Stimulated activated CD8-positive, alpha-beta memory T cell treated with anti-CD3 and anti-CD28 coated beads, Interleukin-15, amount 100 ng/mL, for 48 hours (primary cell): Measurements from ENCODE around the gene SPARC.

Experiments used
- DNase-seq, 2 donors: peaks; one replicate each; pipeline ENCODE4 v3.0.0-alpha.2; 2020; ENCODE audit warnings: low read depth in 2 of 2

The SPARC gene

DNA sequence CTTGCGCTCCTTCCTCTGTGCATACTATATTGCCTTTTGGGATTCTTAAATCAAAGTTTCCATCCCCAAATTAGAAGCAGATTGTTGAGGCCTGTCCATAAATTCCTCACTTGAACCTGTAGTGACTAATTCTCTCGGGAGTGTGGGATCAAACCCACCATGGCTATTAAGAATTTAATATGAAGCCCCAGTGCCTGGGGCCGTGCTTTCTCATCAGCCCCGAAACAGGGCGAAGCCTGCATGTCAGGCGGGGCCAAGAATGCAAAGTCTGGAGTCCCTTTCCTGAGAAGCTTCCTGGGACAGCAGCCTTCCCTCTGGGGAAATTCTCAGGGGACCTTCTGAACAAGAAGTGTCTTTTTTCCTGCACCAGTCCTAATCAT, 66.3 kb downstream of the SPARC start:
- no peak for DNase-seq

DNA sequence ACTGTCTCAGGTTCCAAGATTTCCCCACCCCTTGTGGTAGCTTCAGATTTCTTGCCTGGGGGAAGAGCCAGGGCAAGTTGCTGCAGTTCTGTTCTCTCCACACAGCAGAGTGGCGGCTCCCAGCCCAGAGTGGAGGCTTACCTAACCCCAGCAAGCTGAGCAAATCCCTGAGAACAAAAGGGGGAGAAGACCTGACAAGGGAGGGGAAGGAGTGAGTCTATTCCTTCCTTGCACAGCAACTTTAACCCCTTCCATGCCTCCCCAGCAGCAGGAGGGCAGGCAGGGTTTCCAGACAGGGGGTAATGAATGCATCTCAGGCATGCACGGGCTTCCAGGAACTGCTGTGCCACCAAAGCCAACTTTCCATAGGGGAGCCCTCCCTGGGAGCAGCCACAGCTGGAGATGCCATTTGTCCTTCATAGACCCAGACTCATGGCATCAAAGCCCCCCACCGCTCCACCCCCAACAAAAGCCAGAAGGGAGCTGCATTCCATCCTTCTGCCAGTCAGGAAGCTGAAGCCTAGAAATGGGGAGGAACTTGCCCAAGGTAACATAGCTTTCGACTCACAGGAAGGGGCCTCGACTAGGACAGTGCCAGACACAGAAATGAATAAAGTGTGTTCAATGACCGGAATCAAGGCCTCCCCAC, 66.8 kb downstream of the SPARC start:
- DNase-seq = no peak

DNA sequence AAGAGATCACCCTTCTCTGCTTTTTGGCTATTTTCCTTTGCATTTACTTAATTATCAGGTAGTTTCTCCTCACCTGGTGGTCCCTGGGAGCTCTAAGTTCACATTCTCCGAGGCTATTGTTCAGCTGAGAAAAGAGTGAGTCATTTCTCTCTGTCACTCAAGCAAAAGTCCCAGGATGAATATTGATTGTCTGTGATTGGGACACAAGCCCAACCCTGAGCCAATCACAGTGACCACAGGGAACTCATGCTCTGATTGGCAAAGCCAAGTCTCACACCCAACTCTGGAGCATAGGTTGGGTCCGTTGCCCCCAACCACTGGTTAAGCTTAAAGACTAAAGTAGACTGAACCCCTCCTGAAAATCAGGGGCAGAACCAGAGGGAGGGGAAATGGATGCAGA, 67.8 kb downstream of the SPARC start:
- DNase-seq = no peak

DNA sequence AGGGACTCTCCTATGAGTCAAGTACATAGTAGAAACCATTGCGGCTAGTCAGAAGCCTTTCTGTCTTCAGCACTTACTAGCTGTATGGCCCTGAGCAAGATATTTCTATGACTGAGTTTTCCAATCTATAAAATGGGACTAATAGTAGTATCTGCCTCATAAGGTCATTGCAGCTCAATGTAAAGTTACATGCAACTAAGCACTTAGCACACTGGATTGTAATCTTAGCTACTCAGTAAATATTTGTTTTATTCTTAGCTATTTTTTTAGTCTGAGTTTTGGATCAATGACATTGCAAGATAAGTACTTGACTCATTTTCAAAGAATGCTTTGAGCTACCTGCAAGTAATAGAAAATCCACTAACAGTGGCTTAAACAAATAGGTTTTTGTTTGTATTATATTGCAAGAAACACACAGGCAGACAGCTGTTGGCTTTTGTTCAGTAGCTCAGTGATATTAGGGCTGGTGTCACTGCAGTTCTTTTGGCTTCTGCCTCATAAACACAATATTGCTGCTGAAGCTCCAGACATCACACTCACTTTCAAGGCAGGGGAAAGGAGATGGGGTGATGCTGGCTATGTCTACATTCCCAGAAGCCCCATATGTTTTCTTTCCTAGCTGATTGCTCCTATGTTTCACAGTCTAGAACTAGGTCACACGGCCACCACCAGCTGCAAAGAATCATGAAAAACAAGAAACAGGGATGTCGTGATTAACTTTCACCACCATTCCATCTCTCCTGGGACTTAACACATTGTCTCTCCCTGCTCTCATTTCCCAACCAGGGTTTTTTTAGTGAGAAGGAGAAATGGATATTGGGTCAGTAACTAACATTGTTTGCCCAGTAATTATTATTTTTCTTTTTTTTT, 68.6 kb downstream of the SPARC start:
- no peak for DNase-seq

DNA sequence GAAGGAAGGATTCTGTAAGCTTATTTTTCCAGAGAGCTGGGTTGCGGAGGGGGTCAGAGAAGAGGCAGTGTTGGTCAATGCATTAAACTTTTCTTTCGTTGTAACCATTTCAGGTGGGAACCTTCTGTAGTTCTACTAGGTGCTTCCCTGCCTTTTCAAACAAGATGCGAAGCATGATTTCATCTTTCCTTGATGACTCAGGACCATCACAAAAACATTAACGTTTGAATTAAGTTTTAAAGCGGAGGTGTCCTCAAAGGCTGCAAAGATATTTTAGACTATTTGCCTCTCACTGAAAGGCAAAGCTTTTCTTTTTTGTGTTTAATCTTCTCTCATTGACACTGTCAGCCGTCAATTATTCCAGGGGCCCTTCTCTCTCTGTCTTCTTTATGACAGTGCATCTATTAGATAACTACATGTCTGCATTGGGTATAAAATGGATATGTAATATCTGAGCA, 69.3 kb downstream of the SPARC start:
- DNase-seq = no peak

DNA sequence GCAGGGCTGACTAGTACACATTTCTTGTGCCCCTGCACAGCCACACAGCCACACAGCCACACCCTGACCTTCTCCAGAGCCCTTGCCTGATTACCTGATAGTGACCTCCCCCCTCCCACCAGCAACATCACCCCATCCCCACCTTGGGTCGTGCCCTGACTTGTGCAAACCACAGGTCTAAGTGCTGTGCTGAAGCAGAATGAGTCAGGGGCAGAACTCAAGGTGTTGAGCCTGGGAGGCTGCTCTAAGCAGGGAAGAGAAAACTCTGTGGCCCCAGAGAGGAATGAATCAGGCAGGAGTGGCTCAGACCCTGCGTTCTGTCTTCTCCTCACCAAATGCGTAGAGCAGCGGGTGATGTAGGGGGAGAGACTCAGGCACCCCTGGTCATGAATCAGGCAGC, 71.3 kb downstream of the SPARC start:
- peak in 1 of 2 donors; percentile 32 for DNase-seq

DNA sequence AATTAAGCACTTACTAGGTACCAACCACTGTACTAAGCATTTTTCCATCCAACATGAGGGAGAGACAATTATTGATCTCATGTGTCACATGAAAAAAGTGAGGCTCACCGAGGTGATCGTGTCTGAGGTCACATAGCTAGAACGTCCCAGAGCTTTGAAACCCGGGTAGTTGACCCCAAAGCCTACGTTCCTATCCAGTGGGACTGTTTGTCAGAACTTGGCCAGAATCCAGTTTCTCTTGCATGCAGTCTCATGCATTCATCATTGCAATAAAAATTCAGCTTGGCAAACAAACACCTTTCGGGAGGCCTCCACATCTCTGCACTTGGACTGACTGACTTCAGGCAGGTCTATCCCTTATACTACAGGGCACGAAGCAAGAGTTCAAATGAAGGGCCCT, 72.2 kb downstream of the SPARC start:
- DNase-seq = no peak

DNA sequence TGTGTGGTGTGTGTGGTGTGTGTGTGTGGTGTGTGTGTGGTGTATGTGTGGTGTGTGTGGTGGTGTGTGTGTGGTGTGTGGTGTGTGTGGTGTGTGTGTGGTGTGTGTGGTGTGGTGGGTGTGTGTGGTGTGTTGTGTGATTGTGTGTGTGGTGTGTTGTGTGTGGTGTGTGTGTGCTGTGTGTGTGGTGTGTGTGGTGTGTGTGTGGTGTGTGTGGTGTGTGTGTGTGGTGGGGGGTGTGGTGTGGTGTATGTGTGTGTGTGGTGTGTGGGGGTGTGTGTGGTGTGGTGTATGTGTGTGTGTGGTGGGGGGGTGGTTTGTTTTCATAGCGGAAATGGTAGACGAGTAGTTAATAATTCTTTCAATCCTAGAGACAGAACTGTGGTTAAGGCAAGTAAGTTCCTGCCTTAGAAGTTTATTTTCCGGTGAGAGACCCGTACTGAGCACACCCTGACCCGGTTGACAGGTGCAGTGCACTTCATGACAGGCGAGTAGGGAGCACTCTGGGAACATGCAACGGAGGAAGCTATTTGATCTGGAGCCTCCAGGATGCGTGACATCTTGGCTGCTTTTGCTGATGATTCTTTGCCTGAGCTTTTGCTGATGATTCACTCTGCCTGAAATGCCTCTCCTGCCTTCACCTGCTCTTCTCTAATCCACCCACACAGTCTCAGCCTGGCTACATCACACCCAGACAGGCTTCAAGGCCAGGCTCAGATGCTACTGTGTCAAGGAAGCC, 73.9 kb downstream of the SPARC start:
- DNase-seq = peak in 1 of 2 donors; percentile 32

DNA sequence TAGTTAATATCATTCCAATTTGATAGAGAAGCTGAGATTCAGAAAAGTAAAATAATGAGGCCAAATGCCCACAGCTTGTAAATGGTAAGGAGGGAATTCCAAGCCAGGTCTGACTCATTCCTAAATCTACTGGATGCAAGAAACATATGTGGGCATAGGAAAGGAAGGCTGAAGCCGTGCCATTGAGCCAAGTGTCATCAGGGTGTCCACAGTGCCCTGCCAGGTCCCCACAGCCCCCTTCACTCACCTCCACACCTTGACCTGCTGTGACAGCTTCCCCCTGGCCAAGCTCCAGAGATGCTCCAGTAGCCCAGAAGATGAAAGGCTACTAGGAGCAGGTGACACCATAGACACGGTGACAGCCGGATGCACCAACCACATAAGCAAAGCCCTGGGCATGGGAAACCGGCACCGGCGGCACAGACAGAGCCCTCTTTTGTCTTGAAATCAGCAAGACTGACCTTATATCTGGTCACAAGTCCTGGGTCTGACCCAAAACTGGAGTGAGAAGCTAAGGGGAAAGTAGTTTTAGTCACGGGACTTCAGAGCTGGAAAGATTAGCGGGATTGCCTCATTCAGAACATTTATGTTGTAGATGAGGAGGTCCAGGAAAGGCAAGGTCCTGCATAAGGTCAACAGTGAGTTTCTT, 75.5 kb downstream of the SPARC start:
- DNase-seq = no peak
